Fibroblast of lung (primary cell): ENCODE results near the gene CLEC6A. TPM values are rescaled to one million over a fixed set of nuclear protein-coding genes. Genes with fewer than 3 reads are reported as not detected.

Experiments
- DNase-seq, 2 donors: peaks; one replicate each; pipeline versions ENCODE4 v3.0.0 to v3.0.0-alpha.2; 2010; ENCODE audit warnings: low read depth in 2 of 2
- H2AFZ ChIP-seq: 2 replicates; pipeline ENCODE4 v1.5.1; 2012; ENCODE audit warnings: low read length, control low read depth, inconsistent platforms
- H3K27ac ChIP-seq: 2 replicates; pipeline ENCODE4 v1.5.1; 2011; ENCODE audit warnings: low read length, control low read depth; ENCODE audit not compliant: insufficient read depth
- H3K27me3 ChIP-seq: 2 replicates; pipeline ENCODE4 v1.5.1; 2011; ENCODE audit warnings: mild to moderate bottlenecking, low read length; ENCODE audit not compliant: control insufficient read depth, insufficient read depth
- H3K36me3 ChIP-seq: 2 replicates; pipeline ENCODE4 v1.5.1; 2011; ENCODE audit warnings: low read length; ENCODE audit not compliant: control insufficient read depth, insufficient read depth
- H3K4me1 ChIP-seq: 2 replicates; pipeline ENCODE4 v1.5.1; 2011; ENCODE audit warnings: low read length; ENCODE audit not compliant: control insufficient read depth, insufficient read depth; ENCODE audit errors: extremely low read depth
- H3K4me2 ChIP-seq: 2 replicates; pipeline ENCODE4 v1.5.1; 2011; ENCODE audit warnings: low read length, control low read depth; ENCODE audit not compliant: insufficient read depth; ENCODE audit errors: extremely low read depth
- H3K4me3 ChIP-seq, 4 experiments: fragments of 200-600 bp in 1 of 4; sonication (generic) in 1 of 4; replicated peaks in 1 of 4; 2 replicates each; pipeline ENCODE4 v1.5.1; 2011 to 2016; ENCODE audit warnings: low read length in 4 of 4, low read depth in 3 of 4, mild to moderate bottlenecking in 3 of 4, control low read depth in 2 of 4, inconsistent platforms in 1 of 4, mixed read lengths in 1 of 4; ENCODE audit not compliant: insufficient read depth in 1 of 4; ENCODE audit errors: control extremely low read depth in 1 of 4
- H3K79me2 ChIP-seq: 2 replicates; pipeline ENCODE4 v1.5.1; 2012; ENCODE audit warnings: mild to moderate bottlenecking, low read length, inconsistent platforms; ENCODE audit not compliant: control insufficient read depth, insufficient read depth
- H3K9ac ChIP-seq: 2 replicates; pipeline ENCODE4 v1.5.1; 2011; ENCODE audit warnings: mild to moderate bottlenecking, low read length, control low read depth; ENCODE audit not compliant: insufficient read depth
- H3K9me3 ChIP-seq: 2 replicates; pipeline ENCODE4 v1.5.1; 2012; ENCODE audit warnings: low read depth, low read length; ENCODE audit not compliant: control insufficient read depth, insufficient read depth
- H4K20me1 ChIP-seq: 2 replicates; pipeline ENCODE4 v1.5.1; 2011; ENCODE audit warnings: low read length; ENCODE audit not compliant: control insufficient read depth, insufficient read depth; ENCODE audit errors: extremely low read depth
- CTCF ChIP-seq, 2 donors: IDR thresholded peaks in 1 of 2; conservative IDR thresholded peaks in 1 of 2; 1 replicate in 1 of 2; 2 replicates in 1 of 2; pipeline ENCODE4 v1.5.1; 2011 to 2012; ENCODE audit warnings: low read length in 2 of 2, control low read depth in 1 of 2, inconsistent platforms in 1 of 2, low read depth in 1 of 2, mild to moderate bottlenecking in 1 of 2
- EZH2 ChIP-seq: IDR thresholded peaks from 2 replicates; pipeline ENCODE4 v1.5.1; 2012; ENCODE audit warnings: low read length, control low read depth, mild to moderate bottlenecking; ENCODE audit errors: missing control alignments
- polyA plus RNA-seq, 2 donors: library from polyadenylated mRNA; depleted of rRNA in 1 of 2; stranded (reverse) in 1 of 2; unstranded in 1 of 2; fragments of >200 nt; gene quantifications; 2 replicates each; pipeline ENCODE4 v1.2.1, GENCODE V29; 2011 to 2012; ENCODE audit warnings: missing spikeins in 1 of 2
- total RNA-seq: library from RNA; depleted of rRNA; stranded (reverse); fragments of >200 nt; gene quantifications from 2 replicates; pipeline ENCODE4 v1.2.1, GENCODE V29; 2014

Gene CLEC6A
- total and polyA plus RNA-seq, 2 donors (not counting 1 experiment from before 2014, with no cell fraction given), result not detected

- Histone ChIP-seq H3K4me1 (no peaks in the 10 kb centered on the region), H3K27me3 (no peaks in the 10 kb centered on the region), H4K20me1 (no peaks in the 10 kb centered on the region), H3K9ac (no peak overlapping the region), H3K9me3 (no peaks in the 10 kb centered on the region), H3K36me3 (no peaks in the 10 kb centered on the region), H2AFZ (no peak overlapping the region), H3K4me3 (no peak overlapping the region), H3K79me2 (no peaks in the 10 kb centered on the region), H3K4me2 (no peak overlapping the region), H3K27ac (no peak overlapping the region)
- no peak for TF ChIP-seq CTCF (conservative IDR thresholded peaks at IDR 0.05 in 1 of 2, IDR thresholded peaks at IDR 0.05 in 1 of 2; ENCODE audit: low read depth in 1 of 2, low read length in 2 of 2)
- TF ChIP-seq EZH2, result no peak
- no peak for DNase-seq
Observed at GRCh38 chr12:8482571-8483061, 26.9 kb downstream of the CLEC6A start.

- no peaks in the 10 kb centered on the region for H3K36me3 ChIP-seq
- H3K9ac ChIP-seq, result no peak overlapping the region
- H4K20me1 ChIP-seq, result no peaks in the 10 kb centered on the region
- H3K27me3 ChIP-seq, result no peaks in the 10 kb centered on the region
- H3K79me2 ChIP-seq, result no peaks in the 10 kb centered on the region
- no peak overlapping the region for H3K27ac ChIP-seq
- H3K9me3 ChIP-seq, result no peaks in the 10 kb centered on the region
- no peak overlapping the region for H2AFZ ChIP-seq
- no peak overlapping the region for H3K4me2 ChIP-seq
- TF ChIP-seq EZH2 (no peak), CTCF (conservative IDR thresholded peaks at IDR 0.05 in 1 of 2, IDR thresholded peaks at IDR 0.05 in 1 of 2; ENCODE audit: low read depth in 1 of 2, low read length in 2 of 2) (no peak)
- H3K4me3 ChIP-seq, result no peak overlapping the region
- H3K4me1 ChIP-seq, result no peaks in the 10 kb centered on the region
- DNase-seq, result no peak
Observed at GRCh38 chr12:8483079-8483478, 27.3 kb downstream of the CLEC6A start.

GRCh38 chr12:8491646-8492530, 36.1 kb downstream of the CLEC6A start:
- Histone ChIP-seq H3K27ac (no peak overlapping the region), H3K79me2 (no peaks in the 10 kb centered on the region), H2AFZ (no peak overlapping the region), H3K4me3 (no peak overlapping the region), H3K9ac (no peak overlapping the region), H3K4me2 (no peak overlapping the region), H4K20me1 (no peaks in the 10 kb centered on the region), H3K9me3 (no peaks in the 10 kb centered on the region), H3K27me3 (no peaks in the 10 kb centered on the region), H3K36me3 (no peaks in the 10 kb centered on the region), H3K4me1 (no peaks in the 10 kb centered on the region)
- TF ChIP-seq CTCF (conservative IDR thresholded peaks at IDR 0.05 in 1 of 2, IDR thresholded peaks at IDR 0.05 in 1 of 2; ENCODE audit: low read depth in 1 of 2, low read length in 2 of 2) (no peak), EZH2 (no peak)
- DNase-seq, result no peak
